CD4-positive, alpha-beta memory T cell (primary cell): Measurements from ENCODE around the gene DDAH1. TPM values are rescaled to one million over a fixed set of nuclear protein-coding genes. Genes with fewer than 3 reads are reported as not detected.

Experiments used
- CTCF ChIA-PET: fragments of 350-600 bp; sonication (Branson Sonifier 250); formaldehyde crosslinking; loops from one replicate; lab custom pipeline; 2021; ENCODE audit warnings: inconsistent platforms; ENCODE audit not compliant: partially characterized antibody; lab: Charles Lee
- POLR2A ChIA-PET: fragments of 350-600 bp; sonication (Branson Sonifier 250); formaldehyde crosslinking; loops from one replicate; lab custom pipeline; 2021; ENCODE audit not compliant: partially characterized antibody; lab: Charles Lee
- DNase-seq, 5 donors: peaks; one replicate each; pipeline versions ENCODE4 v3.0.0 to v3.0.0-alpha.2; 2020 to 2022; ENCODE audit warnings: mixed read lengths in 1 of 5
- H3K27ac ChIP-seq: one replicate; pipeline ENCODE4 v1.7.0; 2013; ENCODE audit warnings: low read depth, low read length
- H3K27me3 ChIP-seq: 2 replicates; pipeline ENCODE4 v1.7.0; 2013; ENCODE audit warnings: mild to moderate bottlenecking, low read length, moderate library complexity; ENCODE audit not compliant: insufficient read depth
- H3K36me3 ChIP-seq: 2 replicates; pipeline ENCODE4 v1.7.0; 2013; ENCODE audit warnings: mild to moderate bottlenecking, low read length, moderate library complexity; ENCODE audit not compliant: insufficient read depth
- H3K4me1 ChIP-seq: 2 replicates; pipeline ENCODE4 v1.7.0; 2013; ENCODE audit warnings: mild to moderate bottlenecking, low read length, moderate library complexity; ENCODE audit not compliant: insufficient read depth
- H3K4me3 ChIP-seq, 2 donors: one replicate each; pipeline ENCODE4 v1.7.0; 2013; ENCODE audit warnings: low read length in 2 of 2, mild to moderate bottlenecking in 1 of 2
- H3K9me3 ChIP-seq, 2 donors: one replicate each; pipeline ENCODE4 v1.7.0; 2013; ENCODE audit warnings: low read length in 2 of 2, control low read depth in 1 of 2; ENCODE audit not compliant: control insufficient read depth in 1 of 2
- H3K27ac Mint-ChIP-seq, 7 donors: one replicate each; pipeline ENCODE4 v1.8.0; 2020 to 2021; ENCODE audit warnings: mixed read lengths in 7 of 7, mild to moderate bottlenecking in 6 of 7, inconsistent platforms in 3 of 7, moderate library complexity in 3 of 7
- H3K27me3 Mint-ChIP-seq, 2 donors: one replicate each; pipeline ENCODE4 v1.8.0; 2020 to 2021; ENCODE audit warnings: mixed read lengths in 2 of 2
- H3K36me3 Mint-ChIP-seq, 2 donors: one replicate each; pipeline ENCODE4 v1.8.0; 2020 to 2021; ENCODE audit warnings: mixed read lengths in 2 of 2, inconsistent platforms in 1 of 2, mild to moderate bottlenecking in 1 of 2
- H3K4me1 Mint-ChIP-seq, 4 donors: one replicate each; pipeline ENCODE4 v1.8.0; 2020 to 2021; ENCODE audit warnings: mixed read lengths in 4 of 4, mild to moderate bottlenecking in 1 of 4
- H3K4me3 Mint-ChIP-seq, 8 donors: one replicate each; pipeline ENCODE4 v1.8.0; 2020 to 2021; ENCODE audit warnings: mixed read lengths in 8 of 8, mild to moderate bottlenecking in 7 of 8, moderate library complexity in 6 of 8, inconsistent platforms in 3 of 8
- H3K9me3 Mint-ChIP-seq, 8 donors: one replicate each; pipeline ENCODE4 v1.8.0; 2020 to 2021; ENCODE audit warnings: mixed read lengths in 8 of 8, mild to moderate bottlenecking in 5 of 8, inconsistent platforms in 3 of 8, moderate library complexity in 1 of 8
- intact Hi-C: fragments of 100-400 bp; cut with micrococcal nuclease; formaldehyde crosslinking; loops from one replicate; pipeline ENCODE4 v1.15.1; 2023
- polyA plus RNA-seq, 2 donors: library from polyadenylated mRNA; unstranded; fragments of 300-500 nt; fragmentation: Illumina TruSeq; gene quantifications; one replicate each; pipeline ENCODE4 v1.2.3, GENCODE V29; 2021
- total RNA-seq, 2 experiments: library from RNA; stranded (reverse); gene quantifications; one replicate each; pipeline ENCODE4 v1.2.3, GENCODE V29; 2021

Gene DDAH1
- total and polyA plus RNA-seq, 4 experiments from 2014 or later = not detected

- Mint-ChIP-seq H3K4me1 (peaks cover 11 to 25% (median 17%) of the 10 kb centered on the region in 4 donors), H3K27ac (no peak overlapping the region), H3K27me3 (no peaks in the 10 kb centered on the region), H3K36me3 (peaks cover 0 to 4% of the 10 kb centered on the region in 2 donors), H3K4me3 (no peak overlapping the region), H3K9me3 (no peaks in the 10 kb centered on the region)
- Histone ChIP-seq H3K27me3 (no peaks in the 10 kb centered on the region), H3K4me3 (no peak overlapping the region), H3K4me1 (peaks cover 16% of the 10 kb centered on the region), H3K9me3 (no peaks in the 10 kb centered on the region), H3K36me3 (no peaks in the 10 kb centered on the region), H3K27ac (no peak overlapping the region)
- intact Hi-C loops = no loop called here
- no peak for DNase-seq
- ChIA-PET POLR2A (no interaction called here), CTCF (interaction anchor here (1.6 kb wide), 1 partner anchor 9 kb away, joined by 3 read pairs; no protein-coding TSS in a partner anchor)
These were observed 184.3 kb downstream of the DDAH1 start for GRCh38 chr1:85280636-85281035.

DNA sequence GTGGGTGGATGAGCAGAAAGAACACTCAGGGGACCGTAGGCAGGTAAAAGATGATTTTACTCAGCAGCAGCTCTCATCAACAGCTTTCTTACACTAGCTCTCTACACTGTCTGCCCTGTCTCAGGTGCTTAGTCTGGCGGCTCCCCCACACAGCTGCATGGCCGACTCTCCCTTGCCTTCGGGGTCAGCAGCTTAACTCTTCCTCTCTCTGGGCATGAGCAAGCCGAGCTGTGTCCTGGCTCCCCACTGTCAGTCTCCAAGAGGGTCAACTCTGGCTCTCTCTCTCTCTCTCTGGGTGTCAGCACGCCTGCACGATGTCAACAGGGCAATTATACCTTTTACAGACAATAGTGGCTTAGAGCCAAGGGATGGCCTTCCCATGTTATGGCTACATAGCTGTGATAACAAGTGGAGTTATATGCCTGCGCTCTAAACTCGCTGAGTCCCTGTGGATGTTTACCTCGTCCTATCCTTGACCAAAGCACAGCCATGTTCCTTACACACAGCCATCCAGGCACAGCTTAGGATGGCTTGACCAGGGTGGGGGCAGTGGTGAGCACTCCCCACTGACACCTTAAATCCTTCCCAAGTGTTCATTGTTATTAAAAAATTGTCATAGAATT is 185.4 kb downstream of the DDAH1 start:
- no peak for DNase-seq
- Mint-ChIP-seq H3K4me3 (peak overlapping the region in 6 of 8 donors; percentile 25 to 49 (median 33)), H3K36me3 (peaks cover 0 to 9% of the 10 kb centered on the region in 2 donors), H3K4me1 (peaks cover 20 to 35% (median 28%) of the 10 kb centered on the region in 4 donors), H3K9me3 (no peaks in the 10 kb centered on the region), H3K27ac (peak overlapping the region in 5 of 7 donors; percentile 53 to 87 (median 83)), H3K27me3 (no peaks in the 10 kb centered on the region)
- intact Hi-C loops = loop anchor here (5.0 to 10.0 kb wide), 6 partner anchors 495 to 1425 kb away; partner anchors contain the start of genes CTBS, ODF2L, PRKACB and SH3GLB1
- Histone ChIP-seq H3K27me3 (no peaks in the 10 kb centered on the region), H3K4me1 (peaks cover 27% of the 10 kb centered on the region), H3K36me3 (no peaks in the 10 kb centered on the region), H3K9me3 (no peaks in the 10 kb centered on the region), H3K4me3 (no peak overlapping the region), H3K27ac (no peak overlapping the region)
- POLR2A ChIA-PET = no interaction called here
- CTCF ChIA-PET = interaction anchor here (12.2 kb wide), 1 partner anchor 20 kb away, joined by 218 read pairs; the partner anchor contains the start of gene C1orf52

DNA sequence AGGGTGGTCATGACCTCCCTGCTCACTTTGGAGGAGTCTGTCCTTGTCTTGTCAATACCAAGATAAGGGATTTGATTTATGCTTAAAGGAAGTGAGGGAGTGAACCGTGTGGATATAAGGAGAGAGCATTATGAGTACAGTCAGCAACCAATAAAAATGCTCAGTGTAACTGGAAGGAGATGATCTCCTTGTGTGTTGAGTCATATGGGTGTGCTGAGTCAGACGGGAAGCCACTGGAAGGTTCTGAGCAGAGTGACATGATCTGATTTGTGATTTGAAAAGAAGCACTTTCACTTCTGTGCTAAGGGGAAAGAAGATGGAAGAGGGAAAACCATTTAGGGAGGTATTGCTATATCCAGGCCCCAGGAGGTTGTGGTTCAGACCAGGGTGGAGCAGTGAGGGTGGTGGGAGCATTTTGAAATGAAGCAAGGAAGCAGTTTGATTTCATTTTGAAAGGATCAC is 186.1 kb downstream of the DDAH1 start:
- Histone ChIP-seq H3K9me3 (no peaks in the 10 kb centered on the region), H3K27me3 (no peaks in the 10 kb centered on the region), H3K4me1 (peaks cover 34% of the 10 kb centered on the region), H3K27ac (no peak overlapping the region), H3K36me3 (no peaks in the 10 kb centered on the region), H3K4me3 (no peak overlapping the region)
- ChIA-PET POLR2A (no interaction called here), CTCF (interaction anchor here (12.2 kb wide), 1 partner anchor 20 kb away, joined by 218 read pairs; the partner anchor contains the start of gene C1orf52)
- intact Hi-C loops = loop anchor here (5.0 to 10.0 kb wide), 6 partner anchors 494 to 1426 kb away; partner anchors contain the start of genes CTBS, ODF2L, PRKACB and SH3GLB1
- peak in 1 of 5 donors; percentile 49 for DNase-seq
- Mint-ChIP-seq H3K9me3 (no peaks in the 10 kb centered on the region), H3K36me3 (peaks cover 0 to 9% of the 10 kb centered on the region in 2 donors), H3K4me3 (peak overlapping the region in 7 of 8 donors; percentile 16 to 49 (median 31)), H3K27ac (peak overlapping the region; percentile 6 to 87 (median 67)), H3K27me3 (no peaks in the 10 kb centered on the region), H3K4me1 (peaks cover 26 to 42% (median 34%) of the 10 kb centered on the region in 4 donors)

DNA sequence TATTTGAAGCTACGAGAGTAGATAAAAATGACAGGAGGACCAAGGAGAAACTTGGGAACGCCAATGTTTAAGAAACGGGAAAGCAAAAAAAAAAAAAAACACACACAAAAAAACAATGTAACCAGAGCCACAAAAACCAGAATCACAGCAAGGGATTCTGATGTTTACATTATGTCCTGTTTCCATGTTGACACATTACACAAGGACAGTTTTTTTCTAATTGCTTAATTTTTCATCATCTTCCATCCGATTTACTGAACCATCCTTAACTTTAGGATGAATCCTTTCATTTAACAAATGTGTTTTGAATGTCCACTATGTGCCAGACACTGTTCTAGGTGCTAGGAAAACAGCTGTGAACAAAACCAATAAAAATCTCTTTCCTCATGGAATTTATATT is 187.2 kb downstream of the DDAH1 start:
- ChIA-PET POLR2A (interaction anchor here (1.2 to 3.6 kb wide), 5 partner anchors 11 to 333 kb away, joined by 3 to 53 read pairs (median 20); partner anchors contain the start of genes C1orf52 and SYDE2), CTCF (interaction anchor here (0.7 to 12.2 kb wide), 3 partner anchors 19 to 651 kb away, joined by 3 to 218 read pairs (median 28); partner anchors contain the start of gene C1orf52)
- peaks cover 4 to 20% of the 10 kb centered on the region in 2 donors for H3K36me3 Mint-ChIP-seq
- H3K27ac Mint-ChIP-seq = peak overlapping the region in 4 of 7 donors; percentile 39 to 96 (median 78)
- no peak overlapping the region for H3K4me3 ChIP-seq
- intact Hi-C loops = loop anchor here (2.0 to 10.0 kb wide), 8 partner anchors 423 to 1427 kb away; partner anchors contain the start of genes CTBS, ODF2L, PRKACB and SH3GLB1
- H3K36me3 ChIP-seq = peaks cover 4% of the 10 kb centered on the region
- no peak overlapping the region for H3K27ac ChIP-seq
- DNase-seq = no peak
- peaks cover 44% of the 10 kb centered on the region for H3K4me1 ChIP-seq
- no peak overlapping the region for H3K4me3 Mint-ChIP-seq
- no peaks in the 10 kb centered on the region for H3K9me3 ChIP-seq
- H3K27me3 ChIP-seq = no peaks in the 10 kb centered on the region
- H3K4me1 Mint-ChIP-seq = peaks cover 37 to 53% (median 45%) of the 10 kb centered on the region in 4 donors
- no peaks in the 10 kb centered on the region for H3K27me3 Mint-ChIP-seq
- no peaks in the 10 kb centered on the region for H3K9me3 Mint-ChIP-seq

- no peaks in the 10 kb centered on the region for H3K9me3 Mint-ChIP-seq
- H3K4me3 Mint-ChIP-seq = peak overlapping the region; percentile 88 to 93 (median 92)
- H3K36me3 ChIP-seq = peaks cover 4% of the 10 kb centered on the region
- H3K27me3 Mint-ChIP-seq = no peaks in the 10 kb centered on the region
- intact Hi-C loops = loop anchor here (1.0 to 10.0 kb wide), 14 partner anchors 18 to 1428 kb away; partner anchors contain the start of genes C1orf52, CTBS, GNG5 and ODF2L
- H3K9me3 ChIP-seq = no peaks in the 10 kb centered on the region
- POLR2A ChIA-PET = interaction anchor here (0.9 to 3.6 kb wide), 19 partner anchors 8 to 1637 kb away, joined by 3 to 53 read pairs (median 7); partner anchors contain the start of genes C1orf52, CTBS, GNG5 and HS2ST1
- peak overlapping the region; percentile 94 to 97 (median 96) for H3K27ac Mint-ChIP-seq
- peaks cover 48% of the 10 kb centered on the region for H3K4me1 ChIP-seq
- H3K36me3 Mint-ChIP-seq = peaks cover 6 to 23% of the 10 kb centered on the region in 2 donors
- CTCF ChIA-PET = interaction anchor here (0.7 to 12.2 kb wide), 8 partner anchors 8 to 651 kb away, joined by 3 to 218 read pairs (median 5); partner anchors contain the start of genes C1orf52 and ZNHIT6
- peak overlapping the region; percentile 45 to 94 for H3K4me3 ChIP-seq
- no peak for DNase-seq
- H3K27me3 ChIP-seq = no peaks in the 10 kb centered on the region
- H3K27ac ChIP-seq = peak overlapping the region; percentile 56
- peaks cover 40 to 56% (median 48%) of the 10 kb centered on the region in 4 donors for H3K4me1 Mint-ChIP-seq
These were observed 187.8 kb downstream of the DDAH1 start for GRCh38 chr1:85276978-85277639.

- Histone ChIP-seq H3K27me3 (no peaks in the 10 kb centered on the region), H3K4me3 (peak within 1 kb of the TSS; percentile 75 to 94), H3K36me3 (peaks cover 9% of the 10 kb centered on the region), H3K9me3 (no peaks in the 10 kb centered on the region), H3K27ac (peak within 1 kb of the TSS; percentile 94), H3K4me1 (peaks cover 55% of the 10 kb centered on the region)
- Mint-ChIP-seq H3K4me1 (peaks cover 42 to 62% (median 53%) of the 10 kb centered on the region in 4 donors), H3K36me3 (peaks cover 6 to 28% of the 10 kb centered on the region in 2 donors), H3K27ac (peak within 1 kb of the TSS; percentile 94 to 97 (median 96)), H3K9me3 (no peaks in the 10 kb centered on the region), H3K4me3 (peak within 1 kb of the TSS; percentile 88 to 93 (median 92)), H3K27me3 (no peaks in the 10 kb centered on the region)
- CTCF ChIA-PET = interaction anchor here (1.0 to 12.2 kb wide), 8 partner anchors 9 to 432 kb away, joined by 3 to 218 read pairs (median 5); partner anchors contain the start of genes C1orf52 and ZNHIT6
- intact Hi-C loops = loop anchor here (1.0 to 10.0 kb wide), 14 partner anchors 17 to 1428 kb away; partner anchors contain the start of genes C1orf52, CTBS, GNG5 and ODF2L
- POLR2A ChIA-PET = interaction anchor here (0.7 to 3.6 kb wide), 22 partner anchors 9 to 1638 kb away, joined by 3 to 53 read pairs (median 4); partner anchors contain the start of genes C1orf52, CTBS, GNG5 and HS2ST1
- peak; percentile 96 to 98 (median 97) for DNase-seq
These were observed 188.6 kb downstream of the DDAH1 start, which contains the start of gene BCL10 for GRCh38 chr1:85276215-85276977. Gene BCL10 (minus strand): TSS chr1:85276632. CDS start chr1:85276352, 280 bp downstream.
